Limb (tissue), 2 donors: Measurements from ENCODE around the gene CDH13.
A peak's percentile ranks its signal among the peaks of the same experiment; 100 is the strongest.

Experiments
- DNase-seq, 2 donors: peaks; one replicate each; pipeline ENCODE4 v3.0.0-alpha.2; 2016; ENCODE audit errors: extremely low spot score in 2 of 2

Gene CDH13

DNA sequence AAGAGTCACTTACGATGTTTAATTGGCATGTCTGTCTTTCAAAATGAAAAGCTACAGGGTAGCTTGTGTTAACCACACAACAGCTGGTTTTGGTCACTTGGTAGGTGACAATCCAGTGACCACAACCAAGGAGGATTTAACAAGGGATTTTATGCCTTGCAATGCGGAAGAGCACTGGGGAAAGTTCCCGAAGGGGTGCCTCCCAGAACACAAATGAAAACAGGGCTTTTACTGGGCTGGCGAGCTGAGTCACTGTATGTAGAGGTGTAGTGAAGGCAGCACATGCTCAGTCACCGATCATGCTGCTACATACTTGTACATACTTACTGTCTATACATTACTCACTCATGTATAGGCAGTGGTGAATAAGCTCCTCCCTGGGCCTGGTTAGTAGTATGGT, 483.5 kb downstream of the CDH13 start:
- DNase-seq: no peak

DNA sequence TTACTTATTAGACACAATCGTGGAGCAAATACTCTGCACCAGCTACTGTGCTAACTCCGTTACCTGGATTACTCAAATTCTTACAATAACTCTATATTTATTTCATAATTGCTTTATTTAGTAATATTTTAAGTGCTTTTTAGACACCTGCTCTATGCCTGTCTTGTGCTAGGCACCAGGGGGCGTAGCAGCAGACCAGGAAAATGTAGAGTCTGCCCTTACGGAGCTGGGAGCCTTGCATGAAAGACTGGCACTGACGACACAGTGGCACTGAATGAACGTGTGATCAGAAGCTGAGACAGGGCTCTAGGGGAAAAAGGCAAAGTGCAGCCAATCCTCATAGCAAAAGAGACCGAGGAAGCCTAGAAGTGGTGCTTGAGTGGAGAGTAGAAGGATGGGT, 486.5 kb downstream of the CDH13 start:
- no peak for DNase-seq

DNA sequence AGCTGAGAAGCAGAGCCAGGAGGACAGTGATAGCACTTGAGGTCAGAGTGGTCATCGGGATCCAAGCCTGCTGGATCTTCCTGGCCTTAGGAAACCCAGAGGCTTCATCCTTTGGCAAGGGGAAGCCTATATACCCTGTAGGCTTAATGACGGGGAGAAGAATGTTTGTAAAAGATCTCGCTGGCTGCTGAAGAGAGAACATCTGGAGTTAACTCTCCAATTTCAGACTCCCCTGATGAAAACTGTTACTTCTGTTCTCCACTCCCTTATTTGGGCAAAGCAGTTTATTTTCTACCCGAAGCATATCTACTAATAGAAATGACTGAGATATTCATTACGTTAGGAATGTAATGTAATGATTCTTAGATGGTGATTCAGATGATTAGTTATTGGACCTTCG, 487.0 kb downstream of the CDH13 start:
- peak in 1 of 2 donors; percentile 45 for DNase-seq

DNA sequence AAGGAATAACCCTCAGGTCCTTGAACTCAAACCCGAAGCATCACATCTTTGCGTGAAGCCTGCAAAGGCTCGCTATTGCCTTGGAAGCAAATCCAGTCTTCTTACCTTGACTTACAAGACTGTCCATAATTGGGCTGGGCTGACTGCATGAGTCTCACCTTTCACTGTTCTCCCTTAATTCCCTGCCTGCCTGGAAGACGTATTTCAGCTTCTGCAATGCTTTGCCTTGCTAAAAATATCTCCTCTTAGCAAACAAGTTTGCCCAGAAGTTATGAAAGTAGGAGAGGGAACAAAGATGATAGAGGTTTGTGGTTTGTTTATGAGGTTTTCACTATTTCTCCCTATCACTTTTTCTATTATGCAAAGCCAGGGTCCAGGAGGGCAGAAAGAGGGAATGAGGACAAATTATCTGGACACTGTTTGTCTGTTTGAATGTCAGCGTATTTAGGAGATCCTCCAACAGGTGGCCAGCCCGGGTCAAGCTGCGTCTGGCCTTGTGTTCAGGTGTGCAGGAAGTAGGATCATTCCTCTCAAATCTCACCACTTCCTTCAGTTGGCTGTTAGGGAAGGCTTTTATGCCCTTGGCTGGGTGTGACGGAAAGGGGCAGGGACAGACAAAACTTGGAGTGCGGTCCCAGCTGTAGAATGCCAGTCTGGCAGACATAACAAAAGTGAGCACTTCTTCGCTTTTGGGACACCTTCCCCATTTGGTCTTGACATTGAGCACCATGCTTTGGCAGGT, 488.9 kb downstream of the CDH13 start:
- DNase-seq: no peak

DNA sequence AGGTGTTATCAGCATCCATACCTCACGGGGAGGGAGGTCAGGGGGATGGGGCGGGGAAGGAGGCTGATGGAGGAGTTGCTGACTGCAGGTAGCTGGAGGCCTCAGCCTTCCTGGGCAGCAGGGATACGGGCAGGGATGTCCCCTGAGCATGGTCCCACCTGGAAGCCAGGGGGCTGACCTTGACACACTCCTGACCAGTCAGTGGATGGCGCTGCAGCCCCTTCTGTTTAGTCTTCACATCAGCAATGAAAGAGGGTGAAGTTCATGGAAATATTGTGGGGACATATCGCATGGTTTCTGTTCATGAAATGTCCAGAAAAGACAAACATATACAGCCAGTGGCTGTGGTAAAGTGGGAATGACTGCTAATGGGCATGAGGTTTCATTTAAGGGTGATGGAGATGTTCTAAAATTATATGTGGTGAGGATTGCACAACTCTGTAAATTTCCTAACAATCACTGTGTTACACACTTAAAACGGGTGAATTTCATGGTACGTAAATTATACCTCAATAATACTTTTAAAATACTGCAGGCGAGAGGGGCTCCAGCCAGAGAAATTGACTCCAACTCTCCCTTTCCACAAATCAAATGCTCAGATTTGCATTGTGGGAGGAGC, 489.6 kb downstream of the CDH13 start:
- DNase-seq: no peak

DNA sequence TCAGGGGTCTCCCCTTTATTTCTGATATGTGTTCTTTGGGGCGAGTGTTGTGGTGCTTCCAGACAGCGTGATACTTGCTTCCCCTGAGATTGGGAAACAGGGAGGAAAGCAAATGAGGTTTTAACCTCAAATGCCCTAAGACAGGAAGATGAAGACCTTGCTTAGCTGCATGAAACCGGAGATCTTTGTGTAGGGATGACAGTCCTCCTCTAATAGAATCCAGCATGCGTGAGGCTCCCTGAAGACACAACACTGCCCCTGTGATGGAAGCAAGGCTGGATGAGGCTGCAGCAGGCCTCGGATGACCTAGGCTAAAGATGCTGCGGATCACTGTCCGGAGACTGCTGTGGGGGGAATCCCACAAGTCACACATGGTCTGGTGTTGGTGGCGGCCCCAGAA, 491.0 kb downstream of the CDH13 start:
- no peak for DNase-seq

DNA sequence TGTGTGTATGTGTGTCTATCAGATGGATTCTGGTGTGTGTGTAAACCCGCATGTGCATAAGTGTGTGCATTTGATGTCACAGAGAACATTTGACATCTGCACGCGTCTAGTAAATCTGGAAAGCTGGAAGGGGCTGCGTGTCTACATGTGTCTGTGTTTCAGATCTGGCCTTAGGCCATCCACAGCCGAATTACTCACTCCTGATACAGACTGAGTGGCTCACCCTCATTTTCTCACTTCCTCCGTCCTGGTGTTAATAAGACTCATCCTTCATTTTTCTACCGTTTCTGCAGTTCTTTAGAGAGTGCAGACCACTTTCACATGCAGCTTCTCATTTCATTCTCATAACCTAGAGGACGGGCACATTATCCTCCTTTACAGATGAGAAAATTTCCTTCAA, 491.6 kb downstream of the CDH13 start:
- DNase-seq: no peak

DNA sequence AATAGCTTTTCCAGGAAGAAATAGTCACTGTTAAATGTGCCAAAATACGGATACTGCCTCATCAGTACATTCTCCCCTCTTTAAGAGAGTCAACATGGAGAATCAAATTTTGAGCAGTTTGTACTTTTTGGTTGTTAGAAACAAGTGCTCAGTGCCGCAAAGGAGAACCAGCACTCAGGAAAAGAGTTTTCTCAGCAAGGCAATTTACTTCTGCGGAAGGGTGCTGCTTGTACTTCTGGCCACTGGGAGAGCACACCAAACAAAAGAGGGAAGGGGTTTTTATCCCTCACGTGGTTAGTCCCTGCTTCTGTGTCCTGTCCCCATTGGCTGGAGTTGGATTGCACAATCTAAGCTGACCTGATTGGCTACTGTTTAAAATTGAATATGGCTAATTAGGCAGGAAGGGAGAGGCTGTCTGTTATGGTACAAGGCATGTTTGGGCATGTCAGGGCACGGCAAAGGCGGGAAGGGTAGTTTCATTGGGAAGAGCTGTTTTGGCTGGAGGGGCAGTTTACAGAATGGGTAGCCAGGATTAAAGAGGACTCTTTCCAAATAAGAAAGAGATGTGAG, 499.3 kb downstream of the CDH13 start:
- DNase-seq: no peak

DNA sequence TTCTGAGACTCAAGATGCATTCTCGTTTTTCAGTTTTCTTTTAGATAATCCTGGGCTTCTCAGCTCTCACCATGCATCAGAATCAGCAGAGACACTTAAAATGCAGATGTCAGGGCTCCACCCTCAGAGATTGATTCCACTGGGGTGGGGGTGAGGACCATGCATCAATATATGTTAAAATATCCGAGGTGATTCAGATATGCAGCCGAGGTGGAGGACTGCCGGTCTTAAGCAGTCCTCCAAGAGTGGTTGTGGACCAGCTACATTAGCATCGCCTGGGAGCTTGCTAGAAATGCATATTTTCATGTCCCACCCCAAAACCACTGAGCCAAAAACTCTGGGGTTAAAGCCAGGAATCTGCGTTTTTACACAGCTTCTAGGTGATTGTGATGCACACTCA, 501.3 kb downstream of the CDH13 start:
- no peak for DNase-seq

DNA sequence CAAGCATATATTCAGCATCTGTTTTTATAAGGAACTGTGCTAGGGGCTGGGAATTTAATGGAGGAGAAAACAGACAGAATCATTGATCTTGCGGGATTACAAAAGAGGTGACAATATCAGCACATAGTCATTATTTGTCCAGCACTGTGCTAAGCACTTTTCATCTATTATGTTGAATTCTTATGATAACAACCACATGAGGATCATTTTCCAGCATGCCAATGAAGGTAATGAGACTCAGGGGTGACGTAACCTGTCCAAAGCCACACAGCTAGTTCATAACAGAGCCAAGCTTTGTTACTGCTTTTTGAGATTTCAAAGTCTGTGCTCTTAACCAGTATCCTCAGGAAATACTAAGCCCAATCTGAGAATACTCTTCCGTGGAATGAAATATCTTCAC, 503.3 kb downstream of the CDH13 start:
- DNase-seq: no peak

DNA sequence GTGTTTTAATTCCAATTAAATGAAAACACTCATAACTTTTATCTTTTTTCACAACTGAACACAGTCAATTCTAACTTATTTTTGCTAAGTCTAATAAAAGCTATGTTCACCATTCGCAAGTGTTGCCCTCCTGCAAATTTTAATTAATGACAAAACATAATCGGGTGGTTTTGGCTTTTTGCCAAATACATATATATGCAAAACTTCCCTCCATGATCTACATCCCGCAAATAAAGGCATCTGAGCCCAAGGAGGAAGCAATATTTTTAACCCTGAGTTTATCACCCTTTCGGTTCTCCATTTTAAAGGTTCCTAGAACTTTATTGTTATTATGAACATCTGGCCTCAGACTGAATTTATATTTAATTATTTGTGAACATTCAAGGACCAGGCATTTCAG, 507.9 kb downstream of the CDH13 start:
- DNase-seq: no peak

DNA sequence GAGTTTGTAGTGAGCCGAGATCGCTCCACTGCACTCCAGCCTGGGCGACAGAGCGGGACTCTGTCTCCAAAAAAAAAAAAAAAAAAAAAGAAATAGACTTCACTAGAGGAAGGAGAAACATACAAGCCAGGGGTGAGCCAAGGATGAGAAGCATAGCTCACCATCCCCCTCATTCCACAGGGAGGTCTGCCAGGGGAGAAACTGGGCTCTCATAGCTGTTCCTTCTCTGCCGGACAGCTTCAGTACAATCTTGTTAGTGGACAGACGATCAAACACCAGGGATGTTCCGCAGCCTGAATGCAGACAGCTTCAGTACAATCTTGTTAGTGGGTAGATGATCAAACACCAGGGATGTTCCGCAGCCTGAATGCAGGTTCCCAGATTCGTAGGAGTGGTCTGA, 509.6 kb downstream of the CDH13 start:
- DNase-seq: no peak

DNA sequence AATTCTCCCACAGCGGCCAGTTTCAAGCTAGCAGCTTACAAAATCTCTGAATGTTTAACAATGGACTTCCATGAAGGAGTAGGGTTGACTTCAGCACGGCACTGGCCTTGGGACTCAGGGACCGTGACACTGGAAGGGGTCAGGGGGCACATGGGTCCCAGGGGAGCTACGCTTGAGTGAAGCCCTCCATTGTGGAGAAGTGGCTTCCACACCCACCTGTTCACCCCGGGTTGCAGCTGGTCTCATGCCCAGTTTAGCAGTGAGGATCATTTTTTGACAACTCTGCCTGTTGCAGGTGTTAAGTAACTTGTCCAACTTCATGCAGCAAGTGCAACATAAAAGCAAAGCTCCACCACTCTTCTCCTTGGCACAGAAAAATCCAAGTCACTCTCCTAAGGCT, 510.2 kb downstream of the CDH13 start:
- no peak for DNase-seq

DNA sequence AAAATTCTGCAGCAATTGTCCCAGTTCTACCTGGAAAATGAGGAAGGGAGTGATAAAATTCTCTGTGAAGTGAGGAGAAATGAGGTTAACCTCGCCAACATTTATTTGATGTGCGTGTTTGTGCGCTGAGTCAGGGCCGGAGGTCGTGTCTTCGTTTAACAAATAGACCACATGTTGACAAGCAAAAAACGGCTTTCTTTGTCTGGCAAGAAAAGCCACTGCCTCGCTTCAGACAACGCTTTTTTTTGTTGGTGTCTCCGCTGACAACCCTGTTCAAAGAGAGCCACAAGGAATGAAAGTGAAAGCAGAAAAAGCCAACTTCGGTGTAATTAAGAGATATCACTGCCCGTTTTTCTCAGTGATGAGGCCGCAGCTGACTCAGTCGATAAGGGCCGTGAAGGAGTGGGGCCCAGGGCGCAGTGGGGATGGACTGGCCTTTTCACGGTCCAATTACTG, 510.6 kb downstream of the CDH13 start:
- no peak for DNase-seq

DNA sequence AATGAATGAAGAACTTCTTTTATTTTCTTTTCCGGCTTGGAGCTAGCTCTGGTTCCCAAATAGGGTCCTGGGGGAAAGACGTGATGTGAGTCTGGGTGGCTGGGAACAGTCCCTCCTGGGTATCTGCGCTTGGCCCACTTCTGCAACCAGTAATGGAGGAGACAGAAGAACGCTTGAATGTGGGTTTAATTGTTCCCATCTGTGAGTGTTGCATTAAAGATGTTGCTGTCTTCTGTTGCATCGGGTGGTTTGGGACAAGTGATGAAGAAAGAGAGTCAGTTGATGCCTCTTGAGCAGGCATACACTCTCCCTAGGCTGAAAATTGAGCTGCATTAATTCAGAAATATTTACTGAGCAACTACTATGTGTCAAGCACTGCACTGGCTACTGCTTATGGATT, 511.1 kb downstream of the CDH13 start:
- DNase-seq: no peak

DNA sequence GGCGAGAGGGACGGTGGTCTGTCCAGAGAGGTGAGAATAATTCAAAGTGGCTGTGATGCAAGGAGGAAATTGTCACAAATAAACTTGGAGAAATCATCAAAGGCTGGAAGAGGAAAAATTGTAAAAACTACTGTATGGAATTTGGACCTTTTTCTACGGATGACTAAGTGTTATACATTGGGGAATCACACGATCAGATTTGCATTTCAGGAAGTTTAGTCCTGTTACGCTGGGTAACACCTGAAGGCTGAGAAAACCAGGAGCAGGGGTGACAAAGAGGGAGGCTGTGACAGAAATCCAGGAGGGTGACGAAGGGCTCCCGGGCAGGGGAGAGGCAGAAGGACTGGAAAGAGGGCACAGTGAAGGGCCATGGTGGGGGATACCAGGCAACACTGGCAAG, 511.7 kb downstream of the CDH13 start:
- no peak for DNase-seq

DNA sequence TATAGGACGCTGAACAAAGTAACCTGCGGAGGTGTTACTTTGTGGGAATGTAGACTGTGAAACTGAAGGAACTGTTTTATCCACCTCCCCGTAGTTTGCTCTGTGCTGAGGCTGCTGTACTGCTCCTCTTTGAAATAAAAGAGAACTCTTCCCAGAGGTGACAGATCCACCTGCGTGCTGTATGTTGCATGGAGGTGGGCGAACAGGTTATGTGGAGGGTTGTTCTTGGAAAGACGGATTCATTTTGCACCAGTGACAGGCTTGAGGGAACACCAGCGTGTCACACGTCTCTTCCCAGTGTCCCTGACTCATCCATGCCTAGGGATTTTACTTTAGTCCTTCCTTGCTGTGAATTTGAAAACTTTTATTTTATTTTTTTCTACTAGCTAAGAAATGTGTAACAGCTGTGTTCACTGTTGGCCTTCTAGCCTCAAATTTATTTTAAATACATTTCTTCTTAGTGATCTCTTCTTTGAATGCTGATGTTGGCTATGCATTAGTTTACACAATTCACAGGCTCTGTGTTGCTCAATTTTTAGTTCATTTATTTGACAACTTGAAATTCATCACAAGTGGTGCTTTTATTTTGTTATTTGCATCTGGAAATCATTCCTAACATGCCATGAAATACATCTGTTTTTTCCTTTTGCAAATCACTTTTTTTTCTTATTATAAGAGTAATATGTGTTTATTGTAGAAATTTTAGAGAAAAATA, 512.4 kb downstream of the CDH13 start:
- DNase-seq: no peak

DNA sequence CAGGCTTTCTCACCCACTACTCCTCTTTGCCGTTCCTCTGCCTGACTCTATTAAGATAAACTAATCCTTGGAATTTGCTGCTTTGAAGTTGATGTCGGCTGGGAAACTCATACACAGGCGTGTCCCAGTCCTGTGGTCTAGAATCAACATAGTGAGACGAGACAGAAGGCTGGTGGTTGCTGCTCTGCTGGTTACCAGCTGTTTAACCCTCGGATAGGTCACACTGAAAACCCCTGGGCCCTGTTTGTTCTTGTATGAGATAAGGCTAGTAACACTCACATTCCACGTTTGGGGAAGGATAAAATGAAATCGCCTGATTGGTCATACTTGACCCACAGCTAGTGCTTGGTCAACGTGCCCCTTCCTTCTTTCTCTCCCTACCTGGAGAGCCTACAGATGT, 517.0 kb downstream of the CDH13 start:
- DNase-seq: no peak

DNA sequence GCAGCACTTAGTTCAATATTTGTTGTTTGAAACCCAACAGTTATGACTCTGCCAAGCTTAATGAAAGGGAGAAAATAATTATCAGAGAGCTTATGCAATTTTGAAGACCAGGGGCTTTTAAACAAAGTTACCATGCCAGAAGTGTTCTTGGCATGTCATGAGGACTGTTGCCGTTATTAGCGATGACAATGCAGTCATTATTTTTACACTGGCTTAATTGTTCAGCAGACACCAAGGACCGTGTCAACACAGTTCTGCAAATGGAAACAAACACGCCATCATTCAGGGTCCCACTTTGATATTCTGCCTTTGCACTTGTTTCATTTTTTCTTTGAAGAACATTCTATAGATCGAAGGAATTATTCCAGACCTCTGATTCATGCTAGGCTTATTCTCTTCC, 518.5 kb downstream of the CDH13 start:
- no peak for DNase-seq

DNA sequence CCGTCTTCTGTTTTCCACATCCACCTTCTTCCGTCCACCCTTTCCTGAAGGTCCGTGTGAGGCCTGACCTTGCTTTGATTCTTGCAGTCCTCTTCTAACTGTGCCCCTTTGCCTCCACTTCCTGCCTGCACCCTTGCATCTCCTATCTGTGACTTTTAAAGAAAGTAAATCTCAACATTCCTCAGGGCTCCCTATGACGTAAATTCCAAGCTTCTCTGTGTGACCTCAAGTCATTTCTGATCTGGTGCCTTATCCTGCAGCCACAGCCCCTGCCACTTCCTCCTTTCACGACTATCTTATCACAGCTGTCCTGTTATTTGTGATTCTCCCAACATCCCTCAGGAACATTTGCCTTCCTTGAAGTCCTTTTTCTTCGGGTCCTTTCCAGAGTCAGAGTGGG, 520.5 kb downstream of the CDH13 start:
- no peak for DNase-seq

DNA sequence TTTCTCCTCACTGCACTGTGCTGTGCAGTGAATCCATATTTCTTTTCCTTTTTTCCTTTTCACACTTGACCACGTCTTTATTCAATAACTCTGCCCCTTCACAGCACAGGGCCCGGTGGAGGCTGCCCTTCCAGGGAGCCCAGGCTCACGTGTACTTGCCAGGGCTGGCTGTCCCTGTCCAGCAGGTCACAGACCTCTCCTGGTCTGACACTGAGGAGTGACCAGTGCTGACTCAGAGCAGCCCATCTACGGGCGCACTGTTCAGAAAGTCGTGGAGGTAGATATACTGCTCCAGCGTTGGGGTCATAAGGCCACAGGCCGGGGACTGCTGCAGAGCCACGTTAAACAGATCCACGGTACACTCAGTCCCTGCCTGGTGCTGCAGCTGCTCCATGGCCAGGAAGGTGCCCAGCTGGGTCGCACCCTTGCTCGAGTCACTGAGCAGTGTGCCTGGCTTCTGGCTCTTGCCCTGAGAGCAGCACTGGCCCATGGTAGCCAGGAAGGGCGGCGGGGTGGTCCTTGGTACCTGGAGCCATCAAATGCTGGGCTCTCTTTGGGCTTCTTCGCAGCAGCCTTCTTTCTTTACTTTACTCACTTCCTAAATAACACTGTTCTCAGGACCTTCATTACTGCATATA, 531.7 kb downstream of the CDH13 start:
- no peak for DNase-seq

DNA sequence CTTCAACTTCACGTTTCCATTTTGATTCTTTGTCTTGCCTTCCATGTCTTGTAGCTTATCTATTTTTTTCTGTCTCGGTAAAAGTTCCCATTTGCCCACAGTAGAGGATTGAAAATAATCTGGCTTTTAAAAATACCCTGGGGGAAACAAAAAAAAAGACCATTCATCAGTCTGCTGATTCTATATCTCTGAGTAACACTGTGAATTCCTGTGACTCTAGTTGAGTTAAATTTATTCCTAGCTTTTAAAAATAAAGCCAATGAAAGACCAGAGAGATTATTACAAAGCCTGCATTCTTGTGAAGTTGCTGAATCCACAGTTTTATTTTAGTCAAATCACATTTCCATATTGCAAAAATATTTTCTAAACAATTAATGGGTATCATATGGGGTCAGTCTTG, 532.3 kb downstream of the CDH13 start:
- no peak for DNase-seq
